Astrocyte (in vitro differentiated cells and primary cell): Measurements from ENCODE around the gene GRIN2A. TPM values are rescaled to one million over a fixed set of nuclear protein-coding genes. Genes with fewer than 3 reads are reported as not detected.

Experiments
- DNase-seq: peaks from one replicate; pipeline ENCODE4 v3.0.0-alpha.2; 2010; ENCODE audit warnings: low read depth
- FAIRE-seq: peaks from 2 replicates; lab custom pipeline; 2011; peaks lifted over from hg19 to GRCh38; lab: Jason Lieb, UNC
- H2AFZ ChIP-seq: 2 replicates; pipeline ENCODE4 v1.6.0; 2012; ENCODE audit warnings: low read depth, low read length, inconsistent platforms
- H3K27ac ChIP-seq: 2 replicates; pipeline ENCODE4 v1.5.1; 2011; ENCODE audit warnings: low read depth, low read length, inconsistent platforms
- H3K27me3 ChIP-seq: 2 replicates; pipeline ENCODE4 v1.6.0; 2011; ENCODE audit warnings: low read length, inconsistent platforms; ENCODE audit not compliant: insufficient read depth
- H3K36me3 ChIP-seq: 2 replicates; pipeline ENCODE4 v1.5.1; 2011; ENCODE audit warnings: low read length, inconsistent platforms; ENCODE audit not compliant: insufficient read depth
- H3K4me1 ChIP-seq: 2 replicates; pipeline ENCODE4 v1.5.1; 2011; ENCODE audit warnings: low read length, inconsistent platforms; ENCODE audit not compliant: insufficient read depth
- H3K4me2 ChIP-seq: 2 replicates; pipeline ENCODE4 v1.6.0; 2012; ENCODE audit warnings: low read length, inconsistent platforms
- H3K4me3 ChIP-seq: 2 replicates; pipeline ENCODE4 v1.5.1; 2011; ENCODE audit warnings: low read depth, mild to moderate bottlenecking, low read length, inconsistent platforms; ENCODE audit not compliant: insufficient read depth
- H3K79me2 ChIP-seq: 2 replicates; pipeline ENCODE4 v1.6.0; 2012; ENCODE audit warnings: mild to moderate bottlenecking, low read length, inconsistent platforms; ENCODE audit not compliant: insufficient read depth
- H3K9ac ChIP-seq: 2 replicates; pipeline ENCODE4 v1.6.0; 2012; ENCODE audit warnings: mild to moderate bottlenecking, low read length, inconsistent platforms
- H3K9me3 ChIP-seq: 2 replicates; pipeline ENCODE4 v1.5.1; 2012; ENCODE audit warnings: low read depth, mild to moderate bottlenecking, low read length, inconsistent platforms; ENCODE audit not compliant: insufficient read depth
- H4K20me1 ChIP-seq: 2 replicates; pipeline ENCODE4 v1.6.0; 2012; ENCODE audit warnings: low read length, inconsistent platforms; ENCODE audit not compliant: insufficient read depth
- H3K27ac Mint-ChIP-seq: one replicate; pipeline ENCODE4 v1.8.0; 2021; ENCODE audit warnings: mild to moderate bottlenecking, mixed read lengths; ENCODE audit not compliant: unreplicated experiment
- H3K27me3 Mint-ChIP-seq: one replicate; pipeline ENCODE4 v1.8.0; 2021; ENCODE audit warnings: low read depth, mixed read lengths; ENCODE audit not compliant: unreplicated experiment
- H3K36me3 Mint-ChIP-seq: one replicate; pipeline ENCODE4 v1.8.0; 2021; ENCODE audit warnings: low read depth, mixed read lengths; ENCODE audit not compliant: unreplicated experiment
- H3K4me1 Mint-ChIP-seq: one replicate; pipeline ENCODE4 v1.8.0; 2021; ENCODE audit warnings: low read depth, mixed read lengths; ENCODE audit not compliant: unreplicated experiment
- H3K4me3 Mint-ChIP-seq: one replicate; pipeline ENCODE4 v1.8.0; 2021; ENCODE audit warnings: mild to moderate bottlenecking, moderate library complexity, mixed read lengths; ENCODE audit not compliant: unreplicated experiment
- H3K9me3 Mint-ChIP-seq: one replicate; pipeline ENCODE4 v1.8.0; 2021; ENCODE audit warnings: mild to moderate bottlenecking, mixed read lengths; ENCODE audit not compliant: unreplicated experiment
- CTCF ChIP-seq: IDR thresholded peaks from 2 replicates; pipeline ENCODE4 v1.5.1; 2011; ENCODE audit warnings: low read depth, mild to moderate bottlenecking, inconsistent platforms, low read length, moderate library complexity; ENCODE audit not compliant: insufficient read depth
- EZH2 ChIP-seq: IDR thresholded peaks from 2 replicates; pipeline ENCODE4 v1.6.1; 2012; ENCODE audit warnings: mild to moderate bottlenecking, low read length, inconsistent platforms; ENCODE audit not compliant: insufficient read depth
- total RNA-seq: library from RNA; stranded (reverse); gene quantifications from 2 replicates; pipeline ENCODE4 v1.2.1, GENCODE V29; 2021

GRIN2A gene
- total RNA-seq, 1 donor from 2014 or later = 0.68 TPM

DNA sequence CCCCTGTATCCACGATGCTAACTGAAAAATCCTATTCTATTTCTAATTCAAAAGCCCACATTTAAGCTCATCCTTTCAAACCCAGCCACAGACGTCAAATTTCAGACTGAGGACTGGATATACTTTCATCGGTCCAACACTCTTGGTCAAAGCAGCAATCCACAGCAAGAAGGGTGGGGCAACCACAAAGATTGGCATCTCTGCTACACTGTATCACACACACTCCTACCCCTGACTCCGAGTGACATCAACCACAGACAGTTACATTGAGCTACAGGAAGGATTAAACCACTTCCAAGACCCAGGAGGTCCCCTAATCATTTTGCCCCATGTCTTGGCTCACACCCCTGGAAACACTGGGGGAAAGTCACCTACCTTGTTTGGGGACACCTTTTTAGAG lies 61.3 kb downstream of the GRIN2A start:
- Histone ChIP-seq H3K4me1 (peaks cover 32% of the 10 kb centered on the region), H3K9ac (peak overlapping the region; percentile 83), H3K27me3 (no peaks in the 10 kb centered on the region), H3K36me3 (no peaks in the 10 kb centered on the region), H3K4me3 (peak overlapping the region; percentile 24), H3K4me2 (peak overlapping the region; percentile 80), H3K79me2 (no peaks in the 10 kb centered on the region), H3K9me3 (no peaks in the 10 kb centered on the region), H3K27ac (peak overlapping the region; percentile 93), H2AFZ (no peak overlapping the region), H4K20me1 (no peaks in the 10 kb centered on the region)
- peaks cover 24% of the 10 kb centered on the region for H3K4me1 Mint-ChIP-seq
- FAIRE-seq = no peak
- TF ChIP-seq CTCF (no peak), EZH2 (no peak)
- peak; percentile 66 for DNase-seq
- H3K4me3 Mint-ChIP-seq = no peak overlapping the region
- peaks cover 6% of the 10 kb centered on the region for H3K27me3 Mint-ChIP-seq
- H3K36me3 Mint-ChIP-seq = no peaks in the 10 kb centered on the region
- H3K27ac Mint-ChIP-seq = peak overlapping the region; percentile 98
- H3K9me3 Mint-ChIP-seq = no peaks in the 10 kb centered on the region

- H3K36me3 ChIP-seq = no peaks in the 10 kb centered on the region
- H3K4me1 ChIP-seq = peaks cover 4% of the 10 kb centered on the region
- Mint-ChIP-seq H3K9me3 (peaks cover 6% of the 10 kb centered on the region), H3K27me3 (peaks cover 4% of the 10 kb centered on the region), H3K27ac (no peak overlapping the region), H3K4me3 (no peak overlapping the region), H3K36me3 (no peaks in the 10 kb centered on the region), H3K4me1 (peaks cover 4% of the 10 kb centered on the region)
- no peak overlapping the region for H3K4me3 ChIP-seq
- FAIRE-seq (no peak), DNase-seq (peak; percentile 68)
- H4K20me1 ChIP-seq = no peaks in the 10 kb centered on the region
- H3K4me2 ChIP-seq = peak overlapping the region; percentile 56
- no peaks in the 10 kb centered on the region for H3K9me3 ChIP-seq
- no peaks in the 10 kb centered on the region for H3K79me2 ChIP-seq
- H3K27me3 ChIP-seq = no peaks in the 10 kb centered on the region
- H2AFZ ChIP-seq = no peak overlapping the region
- peak overlapping the region; percentile 11 for H3K27ac ChIP-seq
- H3K9ac ChIP-seq = peak overlapping the region; percentile 23
- TF ChIP-seq EZH2 (no peak), CTCF (no peak)
Observed at GRCh38 chr16:10114409-10114808, 67.8 kb downstream of the GRIN2A start.

DNA sequence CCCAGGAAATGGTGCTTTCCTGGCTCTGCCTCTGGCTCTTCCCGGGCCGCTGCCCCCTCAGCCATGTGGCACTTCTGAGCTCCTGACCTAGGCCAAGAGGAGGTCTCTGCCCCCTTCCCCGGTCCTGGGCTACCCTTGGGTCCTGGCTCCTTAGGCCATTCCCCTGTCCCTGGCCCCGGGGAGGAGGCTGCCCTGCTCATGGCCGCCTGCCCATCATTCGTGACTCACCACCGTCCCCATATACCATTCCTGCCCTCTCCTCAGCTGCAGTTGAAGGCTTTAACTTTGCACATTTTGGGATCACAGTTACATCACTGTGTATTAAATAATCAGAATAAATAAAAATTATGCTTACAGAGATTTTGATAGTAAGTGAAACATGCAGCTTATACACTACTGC lies 69.0 kb downstream of the GRIN2A start:
- H3K36me3 Mint-ChIP-seq = no peaks in the 10 kb centered on the region
- TF ChIP-seq EZH2 (no peak), CTCF (no peak)
- H3K27ac Mint-ChIP-seq = no peak overlapping the region
- H3K9me3 Mint-ChIP-seq = peaks cover 6% of the 10 kb centered on the region
- no peaks in the 10 kb centered on the region for H3K36me3 ChIP-seq
- FAIRE-seq (no peak), DNase-seq (no peak)
- peaks cover 5% of the 10 kb centered on the region for H3K27me3 Mint-ChIP-seq
- peaks cover 4% of the 10 kb centered on the region for H3K4me1 ChIP-seq
- H3K4me3 ChIP-seq = no peak overlapping the region
- no peaks in the 10 kb centered on the region for H3K79me2 ChIP-seq
- H3K4me3 Mint-ChIP-seq = no peak overlapping the region
- no peaks in the 10 kb centered on the region for H3K9me3 ChIP-seq
- peaks cover 4% of the 10 kb centered on the region for H3K4me1 Mint-ChIP-seq
- no peaks in the 10 kb centered on the region for H3K27me3 ChIP-seq
- H3K27ac ChIP-seq = no peak overlapping the region
- H3K9ac ChIP-seq = no peak overlapping the region
- H4K20me1 ChIP-seq = no peaks in the 10 kb centered on the region
- H2AFZ ChIP-seq = no peak overlapping the region
- no peak overlapping the region for H3K4me2 ChIP-seq
